ENCODE data around the gene MAG. TPM values are rescaled to one million over a fixed set of nuclear protein-coding genes. Genes with fewer than 3 reads are reported as not detected.

MAG gene
- total RNA-seq, 1 experiment from 2014 or later = 0.17 TPM

DNA sequence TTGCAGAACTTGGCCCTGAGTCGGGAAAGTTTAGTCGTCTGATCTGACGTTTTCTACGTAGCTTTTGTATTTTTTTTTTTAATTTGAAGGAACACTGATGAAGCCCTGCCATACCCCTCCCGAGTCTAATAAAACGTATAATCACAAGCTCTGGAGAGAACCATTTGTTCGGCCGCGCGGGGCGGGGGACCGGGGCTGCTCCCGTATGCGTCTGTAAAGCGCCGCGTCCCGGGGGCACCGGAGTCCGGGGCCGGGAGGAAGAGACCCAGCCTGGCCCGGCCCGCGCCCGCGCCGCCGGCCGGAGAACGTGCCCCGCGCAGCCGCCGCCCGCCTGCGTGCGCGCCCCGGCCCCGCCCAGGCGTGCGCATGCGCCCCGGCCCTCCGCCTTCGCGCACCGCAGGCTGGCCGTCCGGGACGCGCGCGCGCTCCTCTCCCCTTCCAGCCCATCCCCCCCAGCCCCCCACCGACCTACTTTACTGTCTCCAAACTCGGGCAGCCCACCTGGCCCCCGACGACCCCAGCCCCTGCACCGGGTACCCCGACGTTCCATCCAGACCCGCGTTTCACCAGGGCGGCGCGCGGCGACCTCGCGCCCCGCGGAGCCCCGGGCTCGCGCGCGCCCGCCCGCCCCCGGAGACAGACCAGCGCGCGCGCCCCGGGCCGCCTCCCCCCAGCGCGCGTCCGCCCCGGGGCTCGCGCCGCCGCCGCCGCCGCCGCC, 24.0 kb upstream of the MAG start:
- no TSS peak for BruUV-seq (replicated peaks)
- RAD21 ChIA-PET (ENCODE audit: low non-redundant PET in 1 of 2, low total read pairs in 2 of 2, uncharacterized antibody in 2 of 2, unreplicated experiment in 2 of 2) = interaction anchor here (0.6 to 1.2 kb wide), 3 partner anchors 13 to 601 kb away, joined by 3 to 4 read pairs (median 4); no protein-coding TSS in a partner anchor
- TF ChIP-seq SP1 (IDR thresholded peaks at IDR 0.05; ENCODE audit: low read depth) (no peak), JUND (IDR thresholded peaks at IDR 0.05) (no peak), POLR2A (IDR thresholded peaks at IDR 0.05; ENCODE audit: borderline replicate concordance, extremely low read depth, insufficient read depth, insufficient read length) (peak; percentile 33), CBX3 (IDR thresholded peaks at IDR 0.05; ENCODE audit: low read depth) (no peak), POLR2AphosphoS5 (IDR thresholded peaks at IDR 0.05; ENCODE audit: low read depth, low read length) (peak; percentile 82), CTCF (IDR thresholded peaks at IDR 0.05 in 2 of 3, conservative IDR thresholded peaks at IDR 0.05 in 1 of 3; ENCODE audit: borderline replicate concordance in 1 of 3, insufficient read depth in 1 of 3, low read depth in 2 of 3, low read length in 2 of 3) (no peak), ZNF274 (IDR thresholded peaks at IDR 0.05; ENCODE audit: low read depth, low read length) (no peak), CEBPB (IDR thresholded peaks at IDR 0.05; ENCODE audit: low read depth) (no peak), SIN3A (IDR thresholded peaks at IDR 0.05; ENCODE audit: low read depth) (0 out of 2 replicates have a peak, but pooled peaks have one; percentile 37), TCF7L2 (IDR thresholded peaks at IDR 0.05; ENCODE audit: borderline replicate concordance, extremely low read depth, insufficient read depth, insufficient read length) (no peak)
- TF ChIP-seq, protein P1, sequence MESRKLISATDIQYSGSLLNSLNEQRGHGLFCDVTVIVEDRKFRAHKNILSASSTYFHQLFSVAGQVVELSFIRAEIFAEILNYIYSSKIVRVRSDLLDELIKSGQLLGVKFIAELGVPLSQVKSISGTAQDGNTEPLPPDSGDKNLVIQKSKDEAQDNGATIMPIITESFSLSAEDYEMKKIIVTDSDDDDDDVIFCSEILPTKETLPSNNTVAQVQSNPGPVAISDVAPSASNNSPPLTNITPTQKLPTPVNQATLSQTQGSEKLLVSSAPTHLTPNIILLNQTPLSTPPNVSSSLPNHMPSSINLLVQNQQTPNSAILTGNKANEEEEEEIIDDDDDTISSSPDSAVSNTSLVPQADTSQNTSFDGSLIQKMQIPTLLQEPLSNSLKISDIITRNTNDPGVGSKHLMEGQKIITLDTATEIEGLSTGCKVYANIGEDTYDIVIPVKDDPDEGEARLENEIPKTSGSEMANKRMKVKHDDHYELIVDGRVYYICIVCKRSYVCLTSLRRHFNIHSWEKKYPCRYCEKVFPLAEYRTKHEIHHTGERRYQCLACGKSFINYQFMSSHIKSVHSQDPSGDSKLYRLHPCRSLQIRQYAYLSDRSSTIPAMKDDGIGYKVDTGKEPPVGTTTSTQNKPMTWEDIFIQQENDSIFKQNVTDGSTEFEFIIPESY (IDR thresholded peaks at IDR 0.05; ENCODE audit: extremely low read depth, insufficient replicate concordance, low read length) = no peak
- POLR2A ChIA-PET = no interaction called here
- peaks cover 16 to 26% of the 10 kb centered on the region in 2 experiments; a peak in 3 of 4 replicates for H3K36me3 ChIP-seq (ENCODE audit: control insufficient read depth in 1 of 2, insufficient read depth in 2 of 2, low read length in 2 of 2)
- H3K27ac ChIP-seq (ENCODE audit: low read depth, low read length) = peak overlapping the region; percentile 93
- peak overlapping the region; percentile 78 to 82 for H3K4me3 ChIP-seq (replicated peaks in 1 of 2; ENCODE audit: low read depth in 1 of 2, low read length in 2 of 2)
- peaks cover 25% of the 10 kb centered on the region; the same call in 1 of the 2 replicates for H3K79me2 ChIP-seq (ENCODE audit: insufficient read depth, low read length)
- DNase-seq (ENCODE audit: low read depth, low spot score) (peak; percentile 24), ATAC-seq (peak; percentile 52)
- H2AFZ ChIP-seq (ENCODE audit: low read depth, low read length, poor library complexity, severe bottlenecking) = no peak overlapping the region
- H4K20me1 ChIP-seq (ENCODE audit: insufficient read depth) = no peaks in the 10 kb centered on the region
- no peaks in the 10 kb centered on the region for H3K9me3 ChIP-seq (ENCODE audit: control insufficient read depth in 1 of 2, insufficient read depth in 1 of 2, low read depth in 1 of 2, low read length in 2 of 2)
- intact Hi-C loops (cut with micrococcal nuclease) = no loop called here
- H3K9me2 ChIP-seq (ENCODE audit: insufficient read depth) = no peaks in the 10 kb centered on the region
- H3K4me1 ChIP-seq (ENCODE audit: control insufficient read depth in 1 of 2, insufficient read depth in 2 of 2, low read length in 2 of 2) = peaks cover 9 to 41% of the 10 kb centered on the region in 2 experiments; a peak in 3 of 4 replicates
- peak overlapping the region; percentile 94 for H3K9ac ChIP-seq (ENCODE audit: low read length)
- CTCF ChIA-PET = interaction anchor here (0.6 kb wide), 1 partner anchor 127 kb away, joined by 3 read pairs; no protein-coding TSS in a partner anchor
- H3K4me2 ChIP-seq (ENCODE audit: low read length) = peak overlapping the region; percentile 93
- H3K27me3 ChIP-seq (ENCODE audit: insufficient read depth, low read length) = no peaks in the 10 kb centered on the region

Data from HCT116 (cell line).